Subcutaneous abdominal adipose tissue (tissue), 5 donors: Measurements from ENCODE around the gene CACNA1G.
A peak's percentile ranks its signal among the peaks of the same experiment; 100 is the strongest.

Source experiments
- H3K27ac ChIP-seq: one replicate; pipeline ENCODE4 v1.7.0; 2013; ENCODE audit warnings: low read depth, mild to moderate bottlenecking, inconsistent platforms, low read length, moderate library complexity
- H3K27me3 ChIP-seq, 5 donors: one replicate each; pipeline ENCODE4 v1.7.0; 2013; ENCODE audit warnings: low read length in 5 of 5, inconsistent platforms in 1 of 5; ENCODE audit not compliant: control insufficient read depth in 5 of 5, insufficient read depth in 4 of 5
- H3K36me3 ChIP-seq, 5 donors: one replicate each; pipeline ENCODE4 v1.7.0; 2013; ENCODE audit warnings: low read length in 5 of 5; ENCODE audit not compliant: control insufficient read depth in 5 of 5, insufficient read depth in 5 of 5
- H3K4me1 ChIP-seq, 5 donors: one replicate each; pipeline ENCODE4 v1.7.0; 2013; ENCODE audit warnings: low read length in 5 of 5, mild to moderate bottlenecking in 3 of 5, moderate library complexity in 1 of 5; ENCODE audit not compliant: control insufficient read depth in 5 of 5, insufficient read depth in 5 of 5
- H3K4me3 ChIP-seq, 5 donors: one replicate each; pipeline ENCODE4 v1.7.0; 2013; ENCODE audit warnings: low read length in 5 of 5, low read depth in 1 of 5
- H3K9ac ChIP-seq, 5 donors: one replicate each; pipeline ENCODE4 v1.7.0; 2013; ENCODE audit warnings: low read length in 5 of 5, mild to moderate bottlenecking in 4 of 5, moderate library complexity in 3 of 5
- H3K9me3 ChIP-seq, 5 donors: one replicate each; pipeline ENCODE4 v1.7.0; 2013; ENCODE audit warnings: low read length in 5 of 5; ENCODE audit not compliant: control insufficient read depth in 5 of 5
- donor health status: healthy.
- donor health status: healthy.
- donor health status: healthy.
- donor health status: healthy.
- donor health status: healthy.

The CACNA1G gene

DNA sequence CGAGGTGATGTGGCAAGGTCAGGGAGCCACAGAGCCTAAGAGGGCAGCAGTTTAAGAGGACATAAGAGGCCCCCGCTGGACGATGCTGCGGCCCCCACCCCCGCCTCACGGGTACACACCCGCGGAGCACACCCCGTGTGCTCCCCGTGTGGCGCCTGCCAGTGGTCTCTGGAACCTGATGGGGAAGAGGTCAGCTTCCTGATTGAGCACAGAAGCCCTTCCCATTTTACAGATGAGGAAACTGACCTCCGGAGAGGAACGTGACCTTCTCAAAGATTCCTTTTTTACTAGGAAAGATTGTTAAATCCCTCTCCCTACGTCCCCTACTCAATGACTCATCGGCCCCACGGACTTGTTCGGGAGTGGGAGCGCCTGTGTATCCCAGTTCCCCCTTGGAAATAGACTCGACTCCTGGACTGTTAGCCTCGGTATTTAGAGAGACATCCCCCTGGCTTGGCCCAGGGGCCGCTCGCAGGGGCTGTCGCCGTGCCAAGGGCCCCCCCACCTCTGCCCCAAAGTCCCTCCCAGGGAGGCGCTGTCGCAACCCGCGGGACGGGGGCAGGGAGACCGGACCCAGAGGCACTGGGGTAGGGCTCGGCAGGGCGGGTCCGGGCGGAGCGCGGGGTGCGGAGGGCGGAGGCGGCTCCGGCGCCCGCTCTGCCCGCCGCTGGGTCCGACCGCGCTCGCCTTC is 73.9 kb downstream of the CACNA1G start, which contains the start of gene ABCC3:
Gene ABCC3 (plus strand): TSS at position 658 of the 691 bp plus-strand sequence. CDS start 56 bp downstream, outside the sequence.
- no peak within 1 kb of the TSS for H3K27ac ChIP-seq
- peak within 1 kb of the TSS in 2 of 5 donors; percentile 40 to 57 for H3K9ac ChIP-seq
- H3K4me1 ChIP-seq: peaks cover 6 to 48% (median 34%) of the 10 kb centered on the region in 5 donors
- no peaks in the 10 kb centered on the region for H3K9me3 ChIP-seq
- no peaks in the 10 kb centered on the region for H3K36me3 ChIP-seq
- H3K27me3 ChIP-seq: peaks cover 0 to 24% (median 6%) of the 10 kb centered on the region in 5 donors
- H3K4me3 ChIP-seq: peak within 1 kb of the TSS in 4 of 5 donors; percentile 42 to 66 (median 52)

DNA sequence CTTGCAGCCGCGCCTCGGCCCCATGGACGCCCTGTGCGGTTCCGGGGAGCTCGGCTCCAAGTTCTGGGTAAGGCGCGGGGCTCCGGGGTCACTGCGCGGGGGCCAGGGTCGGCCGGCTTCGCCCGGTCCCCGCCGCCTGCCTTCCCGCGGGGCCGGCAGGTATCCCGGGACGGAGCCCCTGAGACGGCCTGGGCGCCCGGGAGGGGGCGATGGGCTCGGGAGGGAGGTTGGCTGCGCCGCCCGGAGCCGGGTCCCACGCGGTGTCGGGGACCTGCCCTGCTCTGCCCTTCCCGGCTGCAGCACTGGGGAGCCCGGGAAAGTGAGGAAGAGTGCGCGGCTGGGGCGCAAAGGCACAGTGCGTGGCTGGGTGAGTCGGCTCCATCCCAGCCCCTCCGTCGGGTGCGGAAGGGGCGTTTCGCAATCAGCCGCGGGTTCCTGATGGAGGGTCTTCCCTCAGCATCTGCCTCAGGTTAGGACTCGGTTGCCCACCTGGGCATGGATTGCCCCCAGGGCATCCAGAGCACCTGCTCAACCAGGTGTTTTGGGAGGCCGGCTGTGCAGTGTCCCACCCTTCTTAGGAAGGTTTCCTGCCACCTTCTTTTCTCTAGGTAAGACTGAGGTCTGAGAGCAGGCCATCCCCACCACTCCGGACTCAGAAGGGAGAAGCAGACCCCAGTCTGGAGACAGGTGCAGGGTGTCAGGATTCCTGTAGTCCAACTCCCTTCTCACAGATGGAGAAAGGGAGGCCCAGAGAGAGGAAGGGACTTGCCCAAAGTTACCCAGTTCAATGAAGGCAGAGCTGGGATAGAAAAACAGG is 74.6 kb downstream of the CACNA1G start:
- no peaks in the 10 kb centered on the region for H3K36me3 ChIP-seq
- H3K4me1 ChIP-seq: peaks cover 6 to 55% (median 41%) of the 10 kb centered on the region in 5 donors
- peak overlapping the region in 2 of 5 donors; percentile 40 to 45 for H3K9ac ChIP-seq
- H3K9me3 ChIP-seq: no peaks in the 10 kb centered on the region
- H3K27me3 ChIP-seq: peaks cover 0 to 22% (median 6%) of the 10 kb centered on the region in 5 donors
- no peak overlapping the region for H3K27ac ChIP-seq
- peak overlapping the region in 4 of 5 donors; percentile 42 to 66 (median 52) for H3K4me3 ChIP-seq

DNA sequence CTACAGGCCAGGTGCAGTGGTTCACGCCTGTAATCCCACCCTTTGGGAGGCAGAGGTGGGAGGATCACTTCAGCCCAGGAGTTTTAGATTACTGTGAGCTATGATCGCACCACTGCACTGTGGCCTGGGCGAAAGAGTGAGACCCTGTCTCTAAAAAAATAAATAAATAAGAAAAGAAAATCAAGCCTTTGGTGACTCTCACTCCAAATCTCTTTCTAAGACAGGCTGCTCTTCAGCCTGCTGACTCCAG is 75.1 kb downstream of the CACNA1G start:
- Histone ChIP-seq H3K36me3 (no peaks in the 10 kb centered on the region), H3K27me3 (peaks cover 0 to 19% (median 6%) of the 10 kb centered on the region in 5 donors), H3K9me3 (no peaks in the 10 kb centered on the region), H3K4me1 (peaks cover 6 to 57% (median 46%) of the 10 kb centered on the region in 5 donors), H3K4me3 (no peak overlapping the region), H3K27ac (no peak overlapping the region), H3K9ac (no peak overlapping the region)

DNA sequence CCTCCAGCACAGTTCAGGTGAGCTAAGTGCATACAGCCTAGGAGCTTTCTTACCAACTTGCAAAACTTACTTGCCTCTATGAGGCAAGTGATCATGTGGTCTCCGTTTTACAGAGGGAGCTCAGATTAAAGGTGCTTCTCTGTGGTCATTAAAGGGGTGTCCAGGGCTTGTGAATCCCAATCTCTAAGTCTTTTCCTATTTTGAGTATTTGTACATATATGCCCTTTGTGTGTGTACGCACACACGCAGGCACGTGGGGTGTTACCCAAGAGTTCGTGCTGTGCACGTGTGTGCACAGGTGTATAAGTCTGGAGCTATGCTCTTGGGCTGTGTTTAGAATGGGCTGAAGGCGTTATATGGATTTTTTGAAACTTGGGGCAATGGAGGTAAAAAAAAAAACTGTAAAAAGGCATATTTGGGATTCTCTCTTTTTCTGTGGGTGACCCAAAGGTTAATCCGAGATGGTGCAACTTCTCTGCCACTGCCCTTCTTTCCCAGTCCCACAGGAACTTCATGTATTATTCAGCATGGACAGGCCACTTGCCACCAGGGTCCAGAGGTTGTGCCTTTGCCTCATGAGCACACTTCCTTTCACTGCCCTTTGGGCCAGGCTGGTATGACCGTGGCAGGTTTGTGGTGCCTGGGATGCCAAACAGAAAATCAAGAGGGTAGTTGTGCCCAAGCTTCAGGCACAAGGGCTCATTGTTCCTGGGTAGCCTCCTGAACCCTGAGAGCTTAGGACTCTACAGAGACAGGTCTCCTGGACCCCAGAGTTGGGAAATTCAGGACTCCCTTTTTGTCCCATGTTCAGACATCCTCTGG is 75.7 kb downstream of the CACNA1G start:
- Histone ChIP-seq H3K9me3 (no peaks in the 10 kb centered on the region), H3K9ac (no peak overlapping the region), H3K4me1 (peaks cover 6 to 60% (median 52%) of the 10 kb centered on the region in 5 donors), H3K27me3 (peaks cover 0 to 18% (median 6%) of the 10 kb centered on the region in 5 donors), H3K4me3 (no peak overlapping the region), H3K27ac (no peak overlapping the region), H3K36me3 (no peaks in the 10 kb centered on the region)

DNA sequence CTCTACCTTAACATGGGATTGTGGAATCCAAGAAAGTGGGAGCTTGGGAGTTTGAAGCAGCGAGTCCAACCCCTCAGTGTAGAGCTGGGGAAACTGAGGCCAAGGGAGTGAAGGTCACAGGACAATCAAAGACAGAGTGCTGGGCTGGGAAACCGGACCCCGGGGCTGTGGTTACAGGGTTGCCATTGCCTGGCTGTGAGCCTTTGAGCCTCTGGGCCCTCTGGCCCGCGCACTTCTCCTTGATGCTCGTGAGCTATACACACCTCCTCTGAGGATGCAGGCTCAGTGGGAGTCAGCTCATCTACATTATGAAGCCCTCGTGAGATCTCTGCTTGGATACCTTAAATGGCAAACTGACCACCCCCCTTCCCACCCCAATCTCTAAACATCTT is 76.3 kb downstream of the CACNA1G start:
- Histone ChIP-seq H3K36me3 (no peaks in the 10 kb centered on the region), H3K27ac (no peak overlapping the region), H3K9me3 (no peaks in the 10 kb centered on the region), H3K4me1 (peaks cover 6 to 60% (median 53%) of the 10 kb centered on the region in 5 donors), H3K9ac (no peak overlapping the region), H3K27me3 (peaks cover 0 to 17% (median 4%) of the 10 kb centered on the region in 5 donors), H3K4me3 (no peak overlapping the region)

DNA sequence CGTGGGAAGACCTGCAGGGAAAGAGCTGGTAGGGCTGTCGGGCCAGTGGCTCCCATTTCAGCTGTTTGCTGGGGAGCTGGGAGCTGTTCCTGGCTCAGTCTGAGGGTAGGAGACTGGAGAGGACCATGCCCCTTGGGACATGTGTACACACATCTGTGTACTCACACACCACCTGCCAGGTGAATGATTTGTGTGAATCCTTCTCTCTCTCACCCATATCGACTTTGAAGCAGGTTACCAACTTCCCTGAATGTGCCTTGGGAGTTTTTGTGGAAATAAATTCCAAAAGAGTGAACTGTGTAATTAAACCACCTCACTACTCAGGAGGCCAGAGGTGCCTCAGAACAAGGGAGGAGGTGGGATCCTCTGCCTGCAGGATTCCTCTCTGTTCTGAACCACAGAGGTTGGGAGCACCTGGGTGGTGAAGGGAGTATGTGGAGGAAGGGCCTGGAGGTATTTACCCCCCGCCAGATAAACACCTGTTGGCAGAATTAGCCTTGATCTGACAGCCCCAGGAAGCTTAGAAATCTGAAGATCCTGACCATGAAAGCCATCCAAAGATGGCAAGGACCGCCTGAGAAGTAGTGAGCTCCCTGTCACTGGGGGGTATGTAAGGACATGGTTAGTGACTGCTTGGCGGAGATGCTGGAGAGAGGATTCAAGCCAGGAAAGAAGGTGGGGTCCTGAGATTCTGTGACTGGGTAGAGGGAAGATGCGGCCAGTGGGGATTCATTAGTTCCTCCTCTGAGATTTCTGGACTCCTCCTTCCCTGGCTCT is 77.5 kb downstream of the CACNA1G start:
- H3K36me3 ChIP-seq: no peaks in the 10 kb centered on the region
- no peak overlapping the region for H3K27ac ChIP-seq
- H3K4me1 ChIP-seq: peaks cover 6 to 60% (median 53%) of the 10 kb centered on the region in 5 donors
- H3K4me3 ChIP-seq: no peak overlapping the region
- no peaks in the 10 kb centered on the region for H3K9me3 ChIP-seq
- H3K9ac ChIP-seq: no peak overlapping the region
- H3K27me3 ChIP-seq: peaks cover 0 to 14% (median 4%) of the 10 kb centered on the region in 5 donors

DNA sequence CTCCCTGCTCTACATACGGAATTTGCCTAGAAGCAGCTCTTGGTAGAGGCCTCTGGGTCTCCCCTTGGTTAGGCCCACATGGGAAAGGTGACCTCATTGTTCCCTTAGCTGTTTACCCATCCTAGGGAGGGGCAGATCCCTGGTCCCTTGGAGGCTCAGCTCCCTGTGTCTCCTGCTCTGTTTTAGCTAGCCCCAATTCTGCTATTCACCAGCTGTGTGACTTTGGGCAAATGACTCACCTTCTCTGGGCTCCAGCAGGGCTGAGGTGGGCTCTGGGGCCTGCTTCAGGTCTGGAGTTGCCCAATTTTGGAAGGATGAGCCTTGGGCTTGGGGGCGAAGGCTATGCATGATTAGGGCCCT is 78.1 kb downstream of the CACNA1G start:
- peaks cover 6 to 60% (median 53%) of the 10 kb centered on the region in 5 donors for H3K4me1 ChIP-seq

DNA sequence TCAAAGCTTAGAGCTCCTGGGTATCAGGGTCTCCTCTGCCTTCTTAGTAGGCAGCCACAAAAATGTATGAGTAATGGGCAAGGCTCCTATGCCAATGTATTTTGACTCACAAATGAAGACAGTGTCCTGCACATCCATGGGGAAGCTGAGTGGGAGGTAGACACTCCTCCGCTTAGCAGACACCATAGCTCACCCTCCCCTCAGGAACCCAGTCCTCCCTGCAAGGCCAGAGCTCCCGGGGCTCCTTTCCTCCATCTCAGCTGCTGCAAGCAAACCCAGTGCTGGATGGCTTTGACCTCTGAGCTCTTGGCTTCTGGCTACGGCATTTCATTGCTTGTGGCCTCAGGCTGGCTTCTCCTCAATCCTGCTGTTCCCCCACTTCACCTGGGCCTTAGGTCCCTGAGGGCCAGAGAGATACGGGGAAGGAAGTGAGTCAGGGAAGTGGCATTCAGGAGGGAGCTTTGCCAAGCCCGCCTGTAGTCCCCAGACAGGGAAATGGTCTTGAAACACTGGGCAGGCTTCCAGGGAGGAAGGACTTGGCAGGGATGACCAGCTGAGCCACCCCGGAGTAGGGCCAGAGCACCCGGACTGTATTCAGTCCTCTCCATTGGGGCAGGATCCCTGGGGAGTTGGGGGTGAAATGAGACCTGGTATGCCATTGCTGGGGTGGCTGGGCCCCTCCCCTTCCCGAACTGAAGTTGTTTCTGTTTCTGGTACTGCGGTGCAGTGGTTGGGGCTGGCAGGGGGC is 78.6 kb downstream of the CACNA1G start:
- Histone ChIP-seq H3K9me3 (no peaks in the 10 kb centered on the region), H3K27ac (no peak overlapping the region), H3K27me3 (peaks cover 0 to 10% (median 4%) of the 10 kb centered on the region in 5 donors), H3K36me3 (no peaks in the 10 kb centered on the region), H3K9ac (no peak overlapping the region), H3K4me3 (peak overlapping the region in 3 of 5 donors; percentile 8 to 26 (median 17)), H3K4me1 (peaks cover 6 to 59% (median 51%) of the 10 kb centered on the region in 5 donors)

More for the DNA sequence above, 78.1 kb downstream of the CACNA1G start:
- Histone ChIP-seq H3K36me3 (no peaks in the 10 kb centered on the region), H3K27me3 (peaks cover 0 to 14% (median 4%) of the 10 kb centered on the region in 5 donors), H3K4me3 (peak overlapping the region in 1 of 5 donors; percentile 17), H3K9me3 (no peaks in the 10 kb centered on the region), H3K27ac (no peak overlapping the region), H3K9ac (no peak overlapping the region)
